NCI-H524 treated with DMSO at 0.1 percent for 48 hours (cell line): Measurements from ENCODE around the gene MOSMO.
"Not testable (repeated sequence)": the region's sequence is repeated elsewhere in the genome, so short reads cannot be mapped to it uniquely, and the experiment has no call there.

Source experiments
- DNase-seq: peaks from one replicate; lab custom pipeline; 2025; lab: John Stamatoyannopoulos, UW

MOSMO gene

DNA sequence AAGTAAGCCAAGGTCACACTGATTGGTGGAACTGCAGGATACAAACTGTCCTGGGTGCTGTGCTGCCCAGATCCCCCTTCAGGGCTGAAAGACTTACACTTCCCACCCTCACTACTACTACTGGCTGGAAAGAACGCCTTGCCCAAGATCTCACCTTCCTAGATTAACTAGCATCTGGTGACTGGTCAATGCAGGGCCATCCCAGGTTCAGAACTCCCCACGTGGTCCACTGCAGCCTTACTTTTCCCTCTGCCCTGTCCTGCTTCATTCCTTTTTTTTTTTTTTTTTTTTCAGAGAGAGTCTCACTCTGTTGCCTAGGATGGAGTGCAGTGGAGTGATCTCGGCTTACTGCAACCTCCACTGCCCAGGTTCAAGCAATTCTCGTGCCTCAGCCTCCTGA lies 4.7 kb upstream of the MOSMO start:
- no peak for DNase-seq

DNA sequence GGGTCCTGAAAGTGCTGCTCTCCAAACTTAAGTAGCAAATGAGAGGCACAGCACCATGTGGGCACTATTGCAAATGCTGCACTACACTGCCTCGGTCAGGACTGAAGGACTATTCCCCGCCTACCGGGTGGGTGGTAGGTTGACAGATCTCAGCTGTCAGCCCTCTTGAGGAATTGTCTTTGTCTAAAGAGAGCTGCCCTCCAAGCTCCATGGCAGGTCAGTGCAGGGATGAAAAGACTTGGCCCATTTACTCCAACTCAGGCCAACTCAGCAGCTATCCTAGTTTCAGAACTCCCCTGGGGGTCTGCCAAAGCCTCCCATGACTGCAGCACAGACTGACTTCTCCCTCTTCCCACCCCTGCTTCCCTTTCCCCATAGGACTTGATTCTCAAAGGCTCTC lies 3.6 kb upstream of the MOSMO start:
- DNase-seq: peak; percentile 39

DNA sequence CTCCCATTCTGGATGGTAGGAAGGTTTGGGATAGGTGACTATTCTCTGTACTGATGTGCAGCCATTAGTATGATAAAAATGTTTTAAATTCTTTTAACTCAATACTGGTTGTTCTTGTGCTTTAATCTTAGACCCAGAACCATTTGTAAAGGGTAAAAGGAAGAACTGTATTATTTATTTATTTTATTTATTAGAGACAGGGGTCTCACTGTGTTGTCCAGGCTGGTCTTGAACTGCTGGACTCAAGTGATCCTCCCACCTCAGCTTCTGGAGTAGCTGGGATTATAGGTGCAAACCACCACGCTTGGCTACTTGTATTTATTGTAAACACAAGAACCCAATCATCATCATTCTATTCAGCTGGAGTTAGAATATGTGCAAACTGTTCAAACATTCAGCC lies 2.2 kb upstream of the MOSMO start:
- DNase-seq: no peak

DNA sequence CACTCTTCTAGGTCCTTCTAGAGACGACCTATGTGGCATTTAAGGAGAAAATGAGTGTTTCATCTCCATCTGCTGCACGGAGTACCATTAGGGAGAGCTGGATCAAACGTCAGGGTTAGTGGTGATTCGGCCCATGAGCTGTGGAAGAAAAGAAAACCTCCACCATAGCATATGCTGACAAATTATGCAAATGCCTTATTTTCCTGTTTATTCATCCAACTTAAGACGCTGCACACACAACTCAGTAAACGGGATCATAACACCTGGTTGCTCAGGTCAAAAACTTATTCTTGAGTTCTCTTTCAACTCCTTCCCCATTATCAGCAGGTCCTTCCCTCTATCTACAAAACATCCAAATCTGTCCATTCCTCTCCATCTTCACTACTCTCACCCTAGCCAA lies 1.3 kb upstream of the MOSMO start:
- DNase-seq: no peak

DNA sequence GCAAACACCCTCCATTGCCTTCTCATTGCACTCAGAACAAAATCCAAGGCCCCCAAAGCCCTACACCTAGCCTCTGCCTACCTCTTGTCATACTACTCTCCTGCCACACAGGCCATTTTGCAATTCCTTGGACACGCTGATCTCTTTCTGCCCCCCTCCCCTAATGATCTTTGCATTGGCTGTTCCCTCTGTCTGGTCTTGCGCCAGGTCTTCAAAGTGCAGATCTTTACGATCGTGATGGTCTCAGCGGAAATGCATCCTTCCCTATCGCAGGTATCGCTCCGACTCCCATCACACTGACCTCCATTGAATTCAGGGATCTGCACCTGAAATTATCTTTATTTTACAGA lies 777 bp upstream of the MOSMO start:
- DNase-seq: no peak

DNA sequence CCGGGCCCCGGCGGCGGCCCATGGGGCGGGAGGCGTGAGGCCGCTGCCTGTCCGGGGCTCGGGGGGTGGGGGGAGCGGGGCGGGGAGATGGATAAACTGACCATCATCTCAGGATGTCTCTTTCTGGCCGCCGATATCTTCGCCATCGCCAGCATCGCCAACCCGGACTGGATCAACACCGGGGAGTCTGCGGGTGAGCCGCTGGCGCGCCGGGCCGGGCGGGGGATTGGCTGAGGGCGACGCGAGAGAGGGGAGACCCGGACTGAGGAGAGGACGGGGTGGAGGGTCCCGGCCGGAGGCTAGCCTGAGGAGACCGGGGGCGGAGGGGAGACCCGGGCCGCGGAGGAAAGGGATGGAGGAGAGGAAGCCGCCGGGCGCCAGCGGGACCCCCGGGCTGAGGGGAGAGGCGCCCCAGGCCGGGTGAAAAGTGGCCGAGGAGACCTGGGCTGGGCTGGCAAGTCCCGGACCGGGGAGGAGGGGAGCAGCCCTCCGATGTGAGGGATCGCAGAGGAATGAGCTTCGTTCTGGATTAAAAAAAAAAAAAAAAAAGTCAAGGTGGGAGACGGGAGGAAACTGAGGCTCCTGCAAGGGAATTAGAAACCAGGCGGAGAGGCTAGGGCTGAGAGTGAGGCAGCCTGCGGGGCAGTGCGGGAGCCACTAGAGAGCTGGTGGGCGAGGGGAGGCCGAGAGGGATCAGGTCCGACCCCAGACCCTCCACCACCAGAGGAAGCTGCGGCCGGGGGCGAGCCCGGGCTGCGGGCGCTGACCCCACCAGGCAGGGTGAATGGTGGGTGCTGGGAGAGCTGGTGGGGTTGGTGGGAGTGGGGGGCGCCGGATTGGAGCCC lies 526 bp downstream of the MOSMO start:
- DNase-seq: no peak

DNA sequence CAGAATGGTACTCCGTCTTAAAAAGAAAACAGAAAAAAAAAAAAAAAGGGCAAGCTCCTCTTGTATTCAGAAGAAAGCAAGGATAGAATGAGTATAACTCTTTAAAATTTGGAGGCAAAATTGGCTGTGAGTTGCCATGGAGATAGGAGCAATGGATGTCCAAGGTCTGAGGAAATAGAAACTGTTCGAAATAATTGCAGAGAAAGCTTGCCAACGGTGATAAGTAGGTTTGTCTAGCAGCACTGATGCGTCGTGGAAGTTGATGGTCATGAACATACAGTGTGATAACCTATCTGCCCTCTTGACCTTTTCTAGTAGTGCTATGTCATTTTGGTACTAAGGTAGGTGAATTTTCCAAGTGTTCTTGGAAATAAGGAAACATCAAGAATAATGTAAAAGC lies 3.0 kb downstream of the MOSMO start:
- DNase-seq: no peak

DNA sequence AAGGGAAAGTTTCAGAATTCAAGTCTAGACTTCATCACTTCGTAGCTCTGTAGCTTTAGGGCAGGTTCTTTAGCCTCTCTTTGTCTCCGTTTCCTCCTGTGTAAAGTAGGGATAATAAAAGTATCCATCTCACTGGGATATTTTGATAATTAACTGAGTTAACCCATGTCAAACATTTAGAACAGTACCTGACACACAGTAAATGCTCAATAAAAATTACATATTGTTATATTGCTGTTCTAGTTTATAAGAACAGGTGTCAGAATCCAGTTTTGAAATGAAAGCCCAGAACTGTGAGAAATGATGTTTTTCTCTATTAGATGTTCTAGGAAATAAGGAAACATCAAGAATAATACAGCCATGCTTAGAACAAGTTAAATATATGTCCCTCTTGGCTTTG lies 4.3 kb downstream of the MOSMO start:
- DNase-seq: no peak

DNA sequence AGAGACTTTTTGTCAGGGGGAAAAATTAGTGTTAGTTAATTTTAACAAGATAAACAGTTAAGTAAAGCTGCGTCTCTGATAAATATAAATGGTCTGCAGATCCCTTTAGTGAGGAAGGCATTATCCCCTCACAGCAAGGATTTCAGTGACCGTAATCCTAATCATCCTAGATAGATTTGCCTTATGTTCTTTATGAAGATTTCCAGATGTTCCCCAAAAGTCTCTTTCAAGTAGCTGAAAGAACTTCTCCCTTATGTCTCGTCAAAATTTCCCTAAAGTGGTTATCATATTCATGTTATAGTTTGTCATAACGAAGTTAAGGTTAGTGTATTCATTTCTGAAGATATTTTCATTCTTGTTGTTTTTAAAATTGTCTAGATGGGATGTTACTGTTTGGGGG lies 5.6 kb downstream of the MOSMO start:
- no peak for DNase-seq

DNA sequence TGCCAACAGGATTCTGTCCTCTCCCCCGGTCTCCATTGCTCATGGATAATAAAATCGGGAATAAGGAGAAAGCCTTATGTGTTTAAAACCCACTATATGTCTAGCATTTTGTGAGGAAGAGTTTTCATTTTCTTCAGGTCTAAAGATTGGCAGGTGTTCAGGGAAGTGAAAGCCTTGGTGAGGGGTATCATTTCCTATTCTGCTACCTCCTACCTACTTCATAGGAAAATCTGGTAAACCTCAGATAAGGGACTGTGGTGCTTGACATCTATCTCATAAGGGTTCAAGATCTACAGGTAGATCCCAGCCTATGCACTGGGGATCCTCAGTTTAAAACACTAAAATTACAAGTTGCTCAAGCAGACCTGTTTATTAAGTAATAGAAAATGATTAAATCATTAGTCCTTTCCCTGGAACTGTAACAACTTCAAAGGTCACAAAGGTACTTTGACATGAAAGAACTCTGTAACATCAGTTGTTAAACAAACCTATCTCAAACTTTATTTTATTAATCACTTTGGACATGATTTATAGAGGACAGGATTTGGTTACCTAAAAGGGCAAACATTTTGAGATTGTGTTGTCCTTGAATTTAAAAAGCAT lies 6.5 kb downstream of the MOSMO start:
- DNase-seq: no peak

DNA sequence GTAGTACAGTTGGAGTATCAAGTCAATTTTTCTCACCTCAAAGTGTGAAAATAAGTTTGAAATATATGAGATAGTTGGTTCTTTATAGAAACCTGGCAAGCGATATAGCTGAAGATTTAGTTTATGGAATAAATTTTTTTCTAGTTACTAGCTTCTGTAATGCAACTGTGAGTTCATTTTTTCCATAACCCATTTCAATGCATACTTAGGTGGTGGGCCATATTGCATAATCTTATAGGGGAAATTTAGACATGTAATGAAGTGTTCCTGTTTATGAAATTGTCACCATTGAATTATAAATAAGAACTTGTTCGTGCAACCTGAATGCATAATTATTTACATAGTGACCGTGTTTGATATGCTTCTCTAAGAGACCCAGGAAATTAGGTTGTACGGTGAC lies 9.0 kb downstream of the MOSMO start:
- no peak for DNase-seq

DNA sequence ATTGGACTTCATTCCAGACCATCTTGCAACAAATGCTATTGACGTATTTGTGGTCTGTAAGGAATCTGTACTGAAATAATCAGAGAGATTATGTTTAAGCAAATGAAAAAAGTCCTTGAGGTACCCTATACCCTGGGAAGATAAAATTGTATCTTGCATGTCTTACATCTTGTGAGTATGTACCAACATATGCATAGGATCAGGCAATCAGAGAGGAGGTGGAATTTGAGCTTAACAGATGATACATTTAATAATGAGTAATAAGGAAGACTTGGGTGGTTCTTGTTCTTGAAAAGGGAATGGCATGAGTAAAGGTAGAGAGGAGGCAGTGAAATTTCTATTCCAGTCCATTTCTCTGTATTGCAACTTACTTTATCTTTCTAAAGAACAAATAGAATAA lies 10.6 kb downstream of the MOSMO start:
- DNase-seq: no peak

DNA sequence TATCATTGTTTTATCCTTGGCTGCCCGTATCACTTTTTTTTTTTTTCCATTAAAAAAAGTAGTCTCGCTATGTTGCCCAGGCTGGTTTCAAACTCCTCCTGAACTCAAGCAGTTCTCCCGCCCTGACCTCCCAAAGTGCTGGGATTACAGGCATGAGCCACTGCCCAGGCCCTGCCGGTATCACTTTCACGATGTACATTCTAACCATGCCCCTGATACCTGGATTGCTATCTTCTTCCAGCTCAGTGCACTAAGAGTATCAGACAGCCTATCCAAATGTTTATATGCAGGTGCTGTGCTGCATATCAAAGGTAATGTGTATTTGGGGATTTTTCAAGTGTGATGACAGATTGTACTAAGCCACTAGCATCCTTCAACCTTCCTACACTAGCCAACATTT lies 14.2 kb downstream of the MOSMO start:
- no peak for DNase-seq

DNA sequence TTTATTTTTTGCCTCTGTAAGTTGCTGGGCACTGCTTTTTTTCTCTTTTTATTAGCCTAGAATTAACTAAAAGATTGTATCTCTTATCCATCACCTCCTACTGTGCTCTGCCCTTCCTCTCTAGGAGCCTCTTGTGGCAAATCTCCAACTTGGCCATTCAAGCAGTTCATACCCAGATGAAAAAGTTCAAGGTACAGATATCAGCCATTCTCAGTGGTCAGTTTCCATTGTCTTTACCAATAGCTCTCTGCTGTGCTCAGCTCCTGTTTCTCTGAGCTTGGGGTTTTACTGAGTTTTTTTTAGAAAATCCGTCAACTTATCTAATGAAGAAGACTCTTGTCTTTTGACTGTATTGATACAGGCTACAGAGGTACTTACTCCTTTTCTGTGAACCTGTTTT lies 15.6 kb downstream of the MOSMO start:
- no peak for DNase-seq

DNA sequence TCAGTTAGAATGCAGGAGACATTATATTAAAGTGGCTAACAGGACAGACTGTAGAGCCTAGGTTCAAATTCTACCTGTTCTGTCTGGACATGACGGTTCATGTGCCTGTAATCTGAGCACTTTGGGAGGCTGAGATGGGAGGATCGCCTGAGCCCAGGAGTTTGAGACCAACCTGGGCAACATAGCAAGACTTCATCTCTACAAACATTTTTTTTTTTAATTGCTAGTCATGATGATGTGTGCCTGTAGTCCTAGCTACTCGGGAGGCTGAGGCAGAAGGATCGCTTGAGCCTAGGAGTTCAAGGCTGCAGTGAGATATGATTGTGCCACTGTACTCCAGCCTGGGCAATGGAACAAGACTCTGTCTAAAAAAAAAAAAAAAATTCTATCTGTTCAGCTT lies 16.9 kb downstream of the MOSMO start:
- not testable (repeated sequence) for DNase-seq

DNA sequence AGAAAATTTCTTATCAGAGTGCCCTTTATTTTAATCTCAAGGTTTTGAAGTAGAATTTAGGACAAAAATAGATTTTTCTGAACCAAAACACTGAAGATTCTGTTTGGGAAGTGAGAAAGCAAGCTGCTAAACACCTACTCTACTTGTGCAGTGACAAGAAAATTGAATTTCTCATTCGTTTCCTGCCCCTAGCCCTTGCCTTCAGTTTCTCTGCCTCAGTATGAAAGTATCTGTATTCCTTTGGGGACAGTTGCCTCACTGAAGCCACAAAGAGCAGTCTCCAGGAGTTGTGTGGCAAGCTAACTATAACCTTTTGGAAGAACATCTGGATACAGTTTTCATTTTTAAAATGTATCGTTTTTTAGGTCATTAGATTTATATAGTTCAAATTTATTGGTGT lies 19.7 kb downstream of the MOSMO start:
- no peak for DNase-seq

DNA sequence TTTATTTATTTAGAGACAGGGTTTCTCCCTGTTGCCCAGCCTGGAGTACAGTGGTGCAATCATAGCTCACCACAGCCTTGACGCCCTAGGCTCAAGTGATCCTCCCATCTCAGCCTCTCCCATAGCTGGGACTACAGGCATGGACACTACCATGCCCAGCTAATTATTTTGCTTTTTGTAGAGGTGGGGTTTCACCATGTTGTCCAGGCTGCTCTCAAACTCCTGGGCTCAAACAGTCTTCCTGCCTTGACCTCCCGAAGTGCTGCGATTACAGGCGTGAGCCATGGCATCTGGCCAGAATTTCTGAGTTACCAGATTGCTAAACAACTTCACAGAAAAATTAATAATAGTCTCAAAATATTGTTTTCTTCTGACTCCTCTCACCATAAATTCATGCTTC lies 21.7 kb downstream of the MOSMO start:
- no peak for DNase-seq

DNA sequence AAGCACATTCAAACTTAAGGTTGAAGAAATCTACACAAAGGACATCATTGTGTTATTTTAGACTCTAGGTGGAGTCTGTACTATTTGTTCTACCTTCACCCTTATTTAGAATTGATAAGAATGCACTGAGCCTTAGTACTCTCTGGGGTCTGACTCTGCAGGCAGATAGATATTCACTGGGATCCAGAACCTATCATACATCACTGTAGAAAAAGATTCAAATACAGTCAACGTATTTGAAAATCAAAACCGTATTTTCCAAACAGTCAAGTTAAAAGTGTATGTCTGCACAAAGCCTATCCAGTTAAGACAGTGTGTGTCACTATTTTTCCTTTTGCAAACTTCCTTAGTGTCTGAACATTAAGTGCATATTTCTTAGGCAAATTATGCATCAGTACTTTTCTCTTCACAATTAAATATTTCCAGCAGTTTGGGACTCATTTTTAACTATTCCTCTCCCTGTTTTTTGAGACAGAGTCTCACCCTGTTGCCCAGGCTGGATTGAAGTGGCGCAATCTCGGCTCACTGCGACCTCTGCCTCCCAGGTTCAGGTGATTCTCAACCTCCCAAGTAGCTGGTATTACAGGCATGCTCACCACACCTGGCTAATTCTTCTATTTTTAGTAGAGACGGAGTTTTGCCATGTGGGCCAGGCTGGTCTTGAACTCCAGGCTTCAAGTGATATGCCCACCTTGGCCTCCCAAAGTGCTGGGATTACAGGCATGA lies 22.3 kb downstream of the MOSMO start:
- no peak for DNase-seq

DNA sequence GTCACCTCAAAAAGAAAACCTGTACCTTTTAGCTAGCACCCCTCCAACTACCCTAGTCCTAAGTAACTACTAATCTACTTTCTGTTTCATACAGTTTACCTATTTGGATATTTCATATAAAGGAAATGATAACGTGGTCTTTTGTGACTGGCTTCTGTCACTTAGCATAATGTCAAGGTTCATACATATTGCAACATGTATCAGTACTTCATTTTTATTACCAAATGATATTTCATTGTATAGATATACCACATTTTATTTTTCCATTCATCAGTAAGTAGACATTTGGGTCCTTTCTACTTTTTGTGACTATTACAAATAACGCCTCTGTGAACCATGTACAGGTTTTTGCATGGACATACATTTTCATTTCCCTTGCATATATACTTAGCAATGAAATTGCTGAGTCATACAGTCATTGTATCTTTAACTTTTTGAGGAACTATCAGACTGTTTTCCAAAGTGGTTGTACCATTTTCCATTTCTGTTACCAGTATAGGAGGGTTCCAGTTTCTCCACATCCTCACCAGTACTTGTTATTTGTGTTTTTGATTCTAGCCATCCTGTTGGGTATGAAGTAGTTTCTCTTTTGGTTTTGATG lies 23.7 kb downstream of the MOSMO start:
- DNase-seq: no peak

DNA sequence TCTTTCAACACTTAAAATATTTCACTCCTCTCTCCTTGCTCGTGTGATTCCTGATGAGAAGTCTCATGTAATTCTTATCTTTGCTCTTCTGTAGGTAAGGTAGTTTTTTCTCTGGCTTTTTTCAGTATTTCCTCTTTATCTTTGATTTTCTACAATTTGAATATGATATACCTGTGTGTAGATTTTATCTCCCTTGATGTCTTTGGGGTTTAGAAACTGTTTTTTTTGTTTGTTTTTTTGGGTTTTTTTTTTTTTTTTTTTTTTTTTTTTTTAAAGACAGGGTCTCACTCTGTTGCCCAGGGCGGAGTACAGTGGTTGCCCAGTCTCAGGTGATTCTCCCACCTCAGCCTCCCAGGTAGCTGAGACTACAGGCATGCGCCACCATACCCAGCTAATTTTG lies 26.6 kb downstream of the MOSMO start:
- DNase-seq: no peak

DNA sequence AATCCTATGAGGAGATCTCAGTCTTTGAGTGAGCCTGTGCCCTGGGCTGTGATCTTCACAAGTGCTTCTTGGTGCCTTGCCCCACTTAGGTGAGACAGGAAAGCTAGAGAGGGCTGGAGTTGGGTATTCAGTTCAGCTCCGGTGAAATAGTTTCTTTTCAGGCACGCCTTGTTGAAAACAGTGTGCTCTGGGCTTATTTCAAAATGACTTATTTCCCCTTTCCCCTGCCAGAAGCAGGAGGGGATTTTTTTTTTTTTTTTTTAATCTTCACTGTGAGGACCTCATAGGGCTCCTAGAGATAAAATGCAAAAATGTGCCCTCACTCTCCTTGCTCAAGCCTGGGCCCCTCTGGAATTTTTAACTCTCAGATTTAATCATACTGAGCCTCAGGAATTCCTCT lies 27.2 kb downstream of the MOSMO start:
- no peak for DNase-seq

DNA sequence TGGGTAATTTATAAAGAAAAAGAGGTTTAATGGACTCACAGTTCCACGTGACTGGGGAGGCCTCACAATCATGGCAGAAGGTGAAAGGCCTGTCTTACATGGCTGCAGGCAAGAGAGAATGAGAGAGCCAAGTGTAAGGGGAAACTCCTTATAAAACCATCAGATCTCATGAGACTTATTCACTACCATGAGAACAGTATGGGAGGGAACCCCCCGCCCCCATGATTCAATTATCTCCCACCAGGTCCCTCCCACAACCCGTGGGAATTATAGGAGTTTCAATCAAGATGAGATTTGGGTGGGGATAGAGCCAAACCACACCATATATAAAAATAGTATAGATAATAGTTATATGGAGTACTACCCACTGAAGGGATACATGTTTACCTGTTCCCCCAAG lies 36.0 kb downstream of the MOSMO start:
- DNase-seq: not testable (repeated sequence)

DNA sequence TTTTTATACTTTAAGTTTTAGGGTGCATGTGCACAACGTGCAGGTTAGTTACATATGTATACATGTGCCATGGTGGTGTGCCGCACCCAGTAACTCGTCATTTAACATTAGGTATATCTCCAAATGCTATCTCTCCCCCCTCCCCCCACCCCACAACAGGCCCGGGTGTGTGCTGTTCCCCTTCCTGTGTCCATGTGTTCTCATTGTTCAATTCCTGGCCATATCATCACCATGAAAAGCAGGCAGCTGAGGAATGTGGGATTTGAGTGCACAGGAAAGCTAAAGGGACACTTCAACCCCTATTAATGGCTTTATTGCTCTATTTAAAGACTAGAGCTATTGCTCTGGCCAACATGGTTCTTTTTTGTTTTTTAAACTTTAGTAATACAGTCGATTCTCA lies 38.0 kb downstream of the MOSMO start:
- DNase-seq: not testable (repeated sequence)
